ENCODE results near the gene NEK1. TPM values are rescaled to one million over a fixed set of nuclear protein-coding genes. Genes with fewer than 3 reads are reported as not detected.
"Not testable (repeated sequence)": the region's sequence is repeated elsewhere in the genome, so short reads cannot be mapped to it uniquely, and the experiment has no call there.

Gene NEK1
- total RNA-seq, 1 experiment from 2014 or later: 3.8 TPM

GRCh38 chr4:169628579-169628978 is 16.2 kb upstream of the NEK1 start:
- DNase-seq (ENCODE audit: low read depth): no peak

- no peak for DNase-seq (ENCODE audit: low read depth)
Measured at GRCh38 chr4:169627307-169627706, 14.9 kb upstream of the NEK1 start.

- no peak for DNase-seq (ENCODE audit: low read depth)
Measured at GRCh38 chr4:169626331-169627282, 14.2 kb upstream of the NEK1 start.

- no peak for DNase-seq (ENCODE audit: low read depth)
Measured at GRCh38 chr4:169625886-169626285, 13.5 kb upstream of the NEK1 start.

GRCh38 chr4:169624012-169624411 is 11.6 kb upstream of the NEK1 start:
- not testable (repeated sequence) for DNase-seq (ENCODE audit: low read depth)

- no peak for DNase-seq (ENCODE audit: low read depth)
Measured at GRCh38 chr4:169622566-169622965, 10.2 kb upstream of the NEK1 start.

GRCh38 chr4:169621731-169622492 is 9.5 kb upstream of the NEK1 start:
- DNase-seq (ENCODE audit: low read depth): peak; percentile 36

- peak; percentile 5 for DNase-seq (ENCODE audit: low read depth)
Measured at GRCh38 chr4:169620880-169621248, 8.5 kb upstream of the NEK1 start.

- peak; percentile 97 for DNase-seq (ENCODE audit: low read depth)
Measured at GRCh38 chr4:169619958-169620879, 7.8 kb upstream of the NEK1 start, which contains the start of gene CLCN3. CLCN3 (plus strand) TSS chr4:169620578; CDS start chr4:169635929, 15,351 bp downstream.

- peak; percentile 21 for DNase-seq (ENCODE audit: low read depth)
Measured at GRCh38 chr4:169619518-169619957, 7.2 kb upstream of the NEK1 start.

GRCh38 chr4:169618986-169619385 is 6.6 kb upstream of the NEK1 start:
- DNase-seq (ENCODE audit: low read depth): no peak

GRCh38 chr4:169618286-169618685 is 5.9 kb upstream of the NEK1 start:
- DNase-seq (ENCODE audit: low read depth): peak; percentile 2

GRCh38 chr4:169617306-169617705 is 4.9 kb upstream of the NEK1 start:
- DNase-seq (ENCODE audit: low read depth): no peak

- DNase-seq (ENCODE audit: low read depth): no peak
Measured at GRCh38 chr4:169616846-169617245, 4.5 kb upstream of the NEK1 start.

GRCh38 chr4:169615467-169616106 is 3.2 kb upstream of the NEK1 start:
- no peak for DNase-seq (ENCODE audit: low read depth)

GRCh38 chr4:169612871-169613859 is 782 bp upstream of the NEK1 start:
- DNase-seq (ENCODE audit: low read depth): peak; percentile 51

- no peak for DNase-seq (ENCODE audit: low read depth)
Measured at GRCh38 chr4:169611157-169611556, 1.2 kb downstream of the NEK1 start.

GRCh38 chr4:169604903-169605331 is 7.5 kb downstream of the NEK1 start:
- no peak for DNase-seq (ENCODE audit: low read depth)

GRCh38 chr4:169604131-169604900 is 8.1 kb downstream of the NEK1 start:
- peak; percentile 46 for DNase-seq (ENCODE audit: low read depth)
